ENCODE results near the gene MBD5.
"Not testable (repeated sequence)": the region's sequence is repeated elsewhere in the genome, so short reads cannot be mapped to it uniquely, and the experiment has no call there.

Gene MBD5

GRCh38 chr2:148002420-148002819 is 18.5 kb upstream of the MBD5 start:
- H3K36me3 ChIP-seq (ENCODE audit: control insufficient read depth, insufficient read depth, low read length); H3K9me3 ChIP-seq (ENCODE audit: control insufficient read depth, insufficient read depth, low read length); H3K9ac ChIP-seq (ENCODE audit: low read depth, low read length); H3K27me3 ChIP-seq (ENCODE audit: control insufficient read depth, insufficient read depth, low read length); H3K27ac ChIP-seq (ENCODE audit: low read depth, low read length); H3K4me3 ChIP-seq (ENCODE audit: low read depth, low read length): not testable (repeated sequence)
- peaks cover 28% of the 10 kb centered on the region for H3K4me1 ChIP-seq (ENCODE audit: control insufficient read depth, insufficient read depth, low read length)

GRCh38 chr2:148006249-148007007 is 14.5 kb upstream of the MBD5 start:
- no peaks in the 10 kb centered on the region for H3K27me3 ChIP-seq (ENCODE audit: control insufficient read depth, insufficient read depth, low read length)
- no peak overlapping the region for H3K4me3 ChIP-seq (ENCODE audit: low read depth, low read length)
- peaks cover 4% of the 10 kb centered on the region; the same call in 1 of the 2 replicates for H3K4me1 ChIP-seq (ENCODE audit: control insufficient read depth, insufficient read depth, low read length)
- H3K27ac ChIP-seq (ENCODE audit: low read depth, low read length), result no peak overlapping the region
- H3K9me3 ChIP-seq (ENCODE audit: control insufficient read depth, insufficient read depth, low read length), result no peaks in the 10 kb centered on the region
- H3K9ac ChIP-seq (ENCODE audit: low read depth, low read length), result no peak overlapping the region
- no peaks in the 10 kb centered on the region for H3K36me3 ChIP-seq (ENCODE audit: control insufficient read depth, insufficient read depth, low read length)

- no peaks in the 10 kb centered on the region for H3K27me3 ChIP-seq (ENCODE audit: control insufficient read depth, insufficient read depth, low read length)
- no peak overlapping the region for H3K27ac ChIP-seq (ENCODE audit: low read depth, low read length)
- no peaks in the 10 kb centered on the region for H3K36me3 ChIP-seq (ENCODE audit: control insufficient read depth, insufficient read depth, low read length)
- H3K4me3 ChIP-seq (ENCODE audit: low read depth, low read length), result no peak overlapping the region
- no peaks in the 10 kb centered on the region for H3K9me3 ChIP-seq (ENCODE audit: control insufficient read depth, insufficient read depth, low read length)
- no peak overlapping the region for H3K9ac ChIP-seq (ENCODE audit: low read depth, low read length)
- peaks cover 4% of the 10 kb centered on the region; the same call in 1 of the 2 replicates for H3K4me1 ChIP-seq (ENCODE audit: control insufficient read depth, insufficient read depth, low read length)
Measured at GRCh38 chr2:148007219-148007900, 13.5 kb upstream of the MBD5 start.

DNA sequence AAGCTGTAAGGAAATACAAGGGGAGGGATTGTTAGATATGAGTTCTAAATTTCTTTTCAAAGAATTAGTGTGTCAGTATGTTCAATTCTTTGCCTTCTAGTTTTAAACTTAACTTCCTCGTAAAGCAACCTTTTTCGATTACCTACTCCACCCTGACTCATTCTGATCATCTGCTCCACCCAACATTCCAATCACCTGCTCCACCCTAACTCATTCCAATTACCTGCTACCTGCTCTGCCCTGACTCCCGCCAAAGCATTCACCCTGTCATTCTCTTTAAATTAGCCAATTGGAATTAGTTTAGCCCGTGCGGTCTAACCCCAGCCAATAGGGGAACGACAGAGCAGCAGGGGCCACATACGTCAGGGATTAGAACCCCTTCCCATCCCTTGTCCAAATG is 12.5 kb upstream of the MBD5 start:
- not testable (repeated sequence) for H3K27ac ChIP-seq (ENCODE audit: low read depth, low read length); H3K9ac ChIP-seq (ENCODE audit: low read depth, low read length); H3K27me3 ChIP-seq (ENCODE audit: control insufficient read depth, insufficient read depth, low read length); H3K4me1 ChIP-seq (ENCODE audit: control insufficient read depth, insufficient read depth, low read length); H3K4me3 ChIP-seq (ENCODE audit: low read depth, low read length); H3K9me3 ChIP-seq (ENCODE audit: control insufficient read depth, insufficient read depth, low read length); H3K36me3 ChIP-seq (ENCODE audit: control insufficient read depth, insufficient read depth, low read length)

- H3K36me3 ChIP-seq (ENCODE audit: control insufficient read depth, insufficient read depth, low read length), result no peaks in the 10 kb centered on the region
- H3K27me3 ChIP-seq (ENCODE audit: control insufficient read depth, insufficient read depth, low read length), result no peaks in the 10 kb centered on the region
- no peak overlapping the region for H3K9ac ChIP-seq (ENCODE audit: low read depth, low read length)
- no peak overlapping the region for H3K4me3 ChIP-seq (ENCODE audit: low read depth, low read length)
- H3K27ac ChIP-seq (ENCODE audit: low read depth, low read length), result no peak overlapping the region
- H3K4me1 ChIP-seq (ENCODE audit: control insufficient read depth, insufficient read depth, low read length), result peaks cover 9% of the 10 kb centered on the region; the same call in 1 of the 2 replicates
- H3K9me3 ChIP-seq (ENCODE audit: control insufficient read depth, insufficient read depth, low read length), result no peaks in the 10 kb centered on the region
Measured at GRCh38 chr2:148013876-148014275, 7.0 kb upstream of the MBD5 start.

GRCh38 chr2:148014616-148015015 is 6.3 kb upstream of the MBD5 start:
- H3K9ac ChIP-seq (ENCODE audit: low read depth, low read length), result no peak overlapping the region
- peaks cover 9% of the 10 kb centered on the region; the same call in 1 of the 2 replicates for H3K4me1 ChIP-seq (ENCODE audit: control insufficient read depth, insufficient read depth, low read length)
- H3K27me3 ChIP-seq (ENCODE audit: control insufficient read depth, insufficient read depth, low read length), result no peaks in the 10 kb centered on the region
- no peaks in the 10 kb centered on the region for H3K36me3 ChIP-seq (ENCODE audit: control insufficient read depth, insufficient read depth, low read length)
- H3K4me3 ChIP-seq (ENCODE audit: low read depth, low read length), result no peak overlapping the region
- H3K9me3 ChIP-seq (ENCODE audit: control insufficient read depth, insufficient read depth, low read length), result no peaks in the 10 kb centered on the region
- no peak overlapping the region for H3K27ac ChIP-seq (ENCODE audit: low read depth, low read length)

DNA sequence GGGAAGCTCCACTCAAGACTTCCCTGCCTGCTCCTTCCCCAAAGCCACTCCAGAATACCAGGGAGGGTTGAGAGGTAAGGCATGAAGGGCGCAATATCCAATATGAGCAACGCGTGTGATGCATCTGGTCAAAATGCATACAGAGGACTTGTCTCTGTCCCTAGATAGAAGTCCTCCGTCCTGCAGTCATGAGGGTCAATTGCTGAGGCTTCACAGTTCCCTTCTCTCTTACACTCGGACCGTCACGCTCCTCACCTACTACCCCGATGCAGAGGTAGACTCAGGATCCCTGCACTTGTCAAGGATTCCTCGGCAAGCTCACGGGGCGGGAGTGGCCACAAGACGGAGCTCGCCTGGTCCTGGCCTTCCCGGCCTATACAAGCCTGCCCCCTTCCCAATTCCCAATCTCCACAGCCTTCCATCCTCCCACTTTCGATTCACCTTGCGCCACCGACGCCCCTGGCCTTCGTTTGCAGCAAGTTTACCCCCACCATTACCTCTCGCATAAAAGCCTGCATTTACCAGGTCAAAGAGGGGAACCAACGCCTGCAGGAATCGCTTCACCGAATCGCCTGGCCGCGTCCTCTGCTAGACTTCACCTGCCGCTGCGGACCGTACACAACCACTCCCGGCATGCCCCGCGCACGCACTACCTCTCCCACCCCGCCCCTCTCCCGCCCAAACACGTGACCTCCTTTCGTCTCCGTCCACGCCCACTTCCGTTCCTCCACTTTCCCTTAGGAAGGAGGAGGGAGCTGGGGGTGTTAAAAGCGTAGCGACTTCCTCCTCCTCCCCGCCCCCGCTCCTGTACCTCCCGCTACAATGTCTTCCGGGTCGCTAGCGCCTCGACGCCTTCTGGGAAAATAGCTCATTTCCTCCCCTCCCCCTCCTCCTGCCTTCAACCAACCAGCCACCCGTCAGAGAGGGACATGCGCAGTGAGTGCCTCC is 506 bp upstream of the MBD5 start, which contains the start of gene ORC4:
TSS of gene ORC4 (minus strand) at position 627 of the 948 bp plus-strand sequence. CDS start 44,779 bp downstream, outside the sequence.
- peak within 1 kb of the TSS; percentile 79 for H3K9ac ChIP-seq (ENCODE audit: low read depth, low read length)
- H3K9me3 ChIP-seq (ENCODE audit: control insufficient read depth, insufficient read depth, low read length), result no peaks in the 10 kb centered on the region
- peak within 1 kb of the TSS; percentile 97 for H3K4me3 ChIP-seq (ENCODE audit: low read depth, low read length)
- H3K4me1 ChIP-seq (ENCODE audit: control insufficient read depth, insufficient read depth, low read length), result peaks cover 18% of the 10 kb centered on the region; the same call in 1 of the 2 replicates
- H3K36me3 ChIP-seq (ENCODE audit: control insufficient read depth, insufficient read depth, low read length), result no peaks in the 10 kb centered on the region
- no peaks in the 10 kb centered on the region for H3K27me3 ChIP-seq (ENCODE audit: control insufficient read depth, insufficient read depth, low read length)
- peak within 1 kb of the TSS; percentile 92 for H3K27ac ChIP-seq (ENCODE audit: low read depth, low read length)

GRCh38 chr2:148021886-148022285 is 995 bp downstream of the MBD5 start:
- Histone ChIP-seq H3K27ac (ENCODE audit: low read depth, low read length) (peak overlapping the region; percentile 92), H3K9ac (ENCODE audit: low read depth, low read length) (no peak overlapping the region)

GRCh38 chr2:148022351-148022750 is 1.5 kb downstream of the MBD5 start:
- no peak overlapping the region for H3K27ac ChIP-seq (ENCODE audit: low read depth, low read length)
- H3K4me1 ChIP-seq (ENCODE audit: control insufficient read depth, insufficient read depth, low read length), result peaks cover 18% of the 10 kb centered on the region; the same call in 1 of the 2 replicates
- no peak overlapping the region for H3K9ac ChIP-seq (ENCODE audit: low read depth, low read length)
- H3K4me3 ChIP-seq (ENCODE audit: low read depth, low read length), result peak overlapping the region; percentile 97
- H3K9me3 ChIP-seq (ENCODE audit: control insufficient read depth, insufficient read depth, low read length), result no peaks in the 10 kb centered on the region
- no peaks in the 10 kb centered on the region for H3K27me3 ChIP-seq (ENCODE audit: control insufficient read depth, insufficient read depth, low read length)
- no peaks in the 10 kb centered on the region for H3K36me3 ChIP-seq (ENCODE audit: control insufficient read depth, insufficient read depth, low read length)

More at GRCh38 chr2:148021886-148022285, 995 bp downstream of the MBD5 start:
- Histone ChIP-seq H3K27me3 (ENCODE audit: control insufficient read depth, insufficient read depth, low read length) (no peaks in the 10 kb centered on the region), H3K9me3 (ENCODE audit: control insufficient read depth, insufficient read depth, low read length) (no peaks in the 10 kb centered on the region), H3K4me3 (ENCODE audit: low read depth, low read length) (peak overlapping the region; percentile 97), H3K36me3 (ENCODE audit: control insufficient read depth, insufficient read depth, low read length) (no peaks in the 10 kb centered on the region), H3K4me1 (ENCODE audit: control insufficient read depth, insufficient read depth, low read length) (peaks cover 18% of the 10 kb centered on the region; the same call in 1 of the 2 replicates)

- Histone ChIP-seq H3K4me3 (ENCODE audit: low read depth, low read length) (peak overlapping the region; percentile 97), H3K27ac (ENCODE audit: low read depth, low read length) (no peak overlapping the region), H3K9ac (ENCODE audit: low read depth, low read length) (no peak overlapping the region)
Measured at GRCh38 chr2:148022882-148023281, 2.0 kb downstream of the MBD5 start.

More at GRCh38 chr2:148022882-148023281, 2.0 kb downstream of the MBD5 start:
- no peaks in the 10 kb centered on the region for H3K9me3 ChIP-seq (ENCODE audit: control insufficient read depth, insufficient read depth, low read length)
- peaks cover 15% of the 10 kb centered on the region; the same call in 1 of the 2 replicates for H3K4me1 ChIP-seq (ENCODE audit: control insufficient read depth, insufficient read depth, low read length)
- no peaks in the 10 kb centered on the region for H3K36me3 ChIP-seq (ENCODE audit: control insufficient read depth, insufficient read depth, low read length)
- no peaks in the 10 kb centered on the region for H3K27me3 ChIP-seq (ENCODE audit: control insufficient read depth, insufficient read depth, low read length)
